ENCODE measurements around the gene ASCC3.
"Not testable (repeated sequence)": the region's sequence is repeated elsewhere in the genome, so short reads cannot be mapped to it uniquely, and the experiment has no call there.

ASCC3 gene

GRCh38 chr6:100886076-100886475, 4.9 kb upstream of the ASCC3 start:
- no peak for DNase-seq

DNA sequence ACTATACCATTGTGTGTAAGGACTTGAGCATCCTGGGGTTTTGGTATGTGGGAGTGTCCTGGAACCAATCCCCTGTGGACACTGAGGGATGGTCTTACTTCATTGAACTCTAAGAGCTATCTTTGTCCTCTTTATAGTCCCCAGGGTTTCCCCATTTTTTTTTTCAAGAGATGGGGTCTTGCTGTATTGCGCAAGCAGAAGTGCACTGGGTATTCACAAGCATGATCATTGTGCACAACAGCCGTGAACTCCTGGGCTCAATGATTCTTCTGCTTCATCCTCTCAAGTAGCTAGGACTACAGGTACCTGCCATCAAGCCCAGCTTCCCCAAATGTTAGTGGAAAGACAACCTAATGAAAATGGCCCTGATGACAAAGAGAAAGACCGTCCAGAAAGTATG, 2.2 kb upstream of the ASCC3 start:
- no peak for DNase-seq

DNA sequence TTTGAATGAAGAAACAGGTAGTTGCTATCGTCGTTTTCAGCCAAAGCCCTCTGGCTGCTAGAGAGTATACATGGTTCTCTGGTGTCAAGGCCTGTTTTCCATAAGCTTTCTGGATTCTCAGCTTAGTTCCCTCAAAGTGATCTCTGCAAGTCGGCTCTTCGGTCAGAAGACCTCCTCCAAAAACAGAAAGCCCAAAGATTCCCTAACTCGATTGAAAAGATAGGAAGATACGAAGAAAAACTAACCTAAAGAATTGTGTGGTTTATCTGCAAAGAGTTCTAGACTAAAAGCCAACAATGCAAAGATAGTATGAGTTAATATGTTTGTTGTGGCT, 545 bp upstream of the ASCC3 start:
- DNase-seq = no peak

DNA sequence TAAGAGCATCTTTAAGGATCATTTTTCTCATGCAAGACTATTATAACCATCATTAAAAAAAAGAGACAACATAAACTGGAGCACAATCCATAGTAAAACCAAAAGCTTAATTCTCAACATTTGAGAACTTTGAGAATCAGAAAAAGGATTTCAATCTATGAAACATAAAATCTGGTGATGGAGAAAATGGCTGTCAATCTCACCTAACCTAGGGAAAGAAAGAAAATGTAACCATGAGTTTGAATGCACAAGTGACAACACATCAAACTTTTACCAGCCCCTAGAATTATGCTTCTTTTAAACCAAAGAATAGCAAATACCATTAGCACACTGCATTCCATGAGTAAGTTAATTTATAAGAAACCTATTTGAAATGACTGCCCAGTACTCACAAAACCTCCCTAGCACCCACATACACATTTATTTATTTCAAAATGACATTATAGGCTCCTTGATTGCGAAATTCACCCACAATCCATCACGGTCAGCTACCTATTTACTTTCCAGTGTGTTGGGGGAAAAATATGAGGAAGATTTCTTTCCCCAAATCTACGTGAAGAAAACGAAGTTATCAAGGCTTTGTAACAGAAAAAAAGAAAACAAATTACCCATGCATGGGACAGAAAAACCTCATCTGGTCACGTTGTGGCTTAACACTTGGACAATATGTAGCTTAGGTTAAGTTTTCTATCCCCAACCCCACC, 828 bp downstream of the ASCC3 start:
- no peak for DNase-seq

DNA sequence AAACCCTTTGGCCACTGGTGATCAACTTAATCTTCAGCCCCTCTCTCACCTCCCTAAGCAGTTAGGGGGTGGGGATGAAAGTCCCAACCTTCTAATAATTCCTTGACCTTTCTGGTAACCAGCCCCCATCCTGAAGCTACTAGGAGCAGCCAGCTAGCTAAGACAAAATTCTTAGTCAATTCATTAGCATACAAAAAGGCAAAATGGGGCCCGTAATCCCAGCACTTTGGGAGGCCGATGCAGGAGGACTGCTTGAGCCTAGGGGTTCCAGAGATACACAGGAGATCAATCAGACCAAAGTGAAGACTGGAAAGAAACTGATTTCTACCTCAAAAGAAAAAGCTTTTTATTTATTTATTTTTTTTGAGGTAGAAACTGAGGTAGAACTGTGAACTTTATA, 1.8 kb downstream of the ASCC3 start:
- no peak for DNase-seq

GRCh38 chr6:100877851-100878250, 3.3 kb downstream of the ASCC3 start:
- no peak for DNase-seq

DNA sequence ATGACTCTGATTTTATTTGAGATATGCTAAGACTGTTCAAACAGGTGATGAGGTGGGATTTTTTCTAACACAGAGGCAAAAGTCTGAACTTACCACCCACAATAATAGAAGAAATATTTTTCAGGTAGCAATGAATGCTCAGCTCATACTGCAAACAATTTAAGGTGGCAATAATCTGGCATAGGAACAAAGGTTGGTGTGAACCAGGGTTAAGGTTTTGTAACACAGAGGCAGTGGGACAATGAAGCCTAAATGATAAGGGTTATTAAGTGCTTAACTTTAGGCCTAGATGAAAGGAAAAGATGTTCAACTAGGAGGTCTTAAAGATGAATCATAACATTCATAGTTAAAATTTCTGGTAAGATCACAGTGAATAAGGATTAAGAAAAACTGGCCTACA, 4.9 kb downstream of the ASCC3 start:
- no peak for DNase-seq

GRCh38 chr6:100865525-100865924, 15.6 kb downstream of the ASCC3 start:
- DNase-seq = no peak

DNA sequence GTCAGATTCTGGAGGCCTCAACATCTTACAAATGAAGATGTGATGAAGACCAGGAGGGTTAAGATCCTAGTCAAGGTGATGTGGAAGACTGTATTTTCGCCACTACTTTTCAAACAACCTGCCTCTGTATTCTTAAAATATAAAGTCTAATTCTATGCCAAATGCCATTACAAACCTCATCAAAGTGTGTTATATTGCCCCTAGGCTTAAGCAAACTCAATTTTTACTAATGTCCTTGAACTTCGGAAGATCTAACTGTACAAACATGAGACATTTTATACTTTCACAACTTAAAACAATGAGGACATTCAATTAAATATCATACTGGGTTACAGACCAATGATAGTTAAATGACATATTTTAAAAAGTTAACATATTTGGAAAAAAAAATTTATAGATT, 19.1 kb downstream of the ASCC3 start:
- no peak for DNase-seq

GRCh38 chr6:100856146-100856545, 25.0 kb downstream of the ASCC3 start:
- no peak for DNase-seq

- no peak for DNase-seq
Measured at GRCh38 chr6:100851819-100852218, 29.3 kb downstream of the ASCC3 start.

DNA sequence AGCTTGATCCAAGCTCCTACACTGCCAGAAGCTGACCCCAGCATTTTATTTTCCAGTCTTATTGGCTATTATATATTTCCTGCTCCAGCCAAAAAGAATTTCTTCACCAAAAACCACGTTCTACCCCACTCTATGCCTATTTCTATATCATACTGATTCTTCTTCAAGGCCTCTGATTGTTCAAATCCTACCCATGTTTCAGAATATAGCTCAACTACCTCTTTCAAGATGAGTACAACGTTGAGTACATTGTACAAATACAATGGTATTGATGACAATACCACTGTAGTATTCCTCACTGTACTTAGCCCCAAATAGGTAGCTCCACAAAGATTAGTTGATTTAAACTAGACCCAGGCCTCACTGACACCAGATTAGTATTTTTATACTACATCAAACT, 31.0 kb downstream of the ASCC3 start:
- no peak for DNase-seq

DNA sequence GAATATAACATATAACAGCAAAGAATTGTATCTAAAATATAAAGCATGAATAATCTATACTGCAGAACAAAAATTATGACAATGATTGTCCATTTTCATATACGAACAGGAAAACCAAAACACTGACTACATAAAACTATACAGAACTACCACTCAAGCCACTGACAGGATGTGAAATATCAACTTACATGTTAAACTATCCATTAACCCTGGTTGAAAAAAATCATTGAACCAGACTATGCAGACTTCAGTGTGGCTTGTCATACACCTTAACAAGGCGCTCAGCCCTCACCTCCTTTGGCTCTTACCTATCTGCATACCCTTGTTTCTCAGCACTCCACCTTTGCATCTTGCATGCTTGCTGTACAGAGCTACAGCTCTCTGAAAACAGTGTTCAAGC, 34.9 kb downstream of the ASCC3 start:
- DNase-seq = no peak

DNA sequence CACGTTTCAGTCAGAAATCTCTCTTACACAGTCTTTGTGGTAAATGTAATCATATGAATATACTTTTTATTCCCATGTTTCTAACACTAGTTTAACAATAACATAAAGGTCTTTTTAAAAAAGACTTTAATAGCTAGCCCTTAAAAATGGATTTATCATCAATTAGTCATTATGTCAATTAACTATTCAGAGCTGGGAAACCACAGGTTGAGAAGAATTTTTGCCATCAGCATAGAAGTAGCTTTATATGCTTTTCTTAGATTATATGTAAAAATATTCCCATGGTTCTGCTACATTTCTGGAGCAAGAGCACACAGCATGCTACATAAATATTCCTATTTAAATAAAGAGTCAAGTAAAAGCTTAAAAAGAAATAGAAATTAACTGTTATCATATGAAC, 35.5 kb downstream of the ASCC3 start:
- DNase-seq = no peak

GRCh38 chr6:100839419-100839818, 41.7 kb downstream of the ASCC3 start:
- no peak for DNase-seq

GRCh38 chr6:100838011-100838410, 43.1 kb downstream of the ASCC3 start:
- DNase-seq = no peak

GRCh38 chr6:100833972-100834574, 47.1 kb downstream of the ASCC3 start:
- no peak for DNase-seq

GRCh38 chr6:100829077-100829595, 52.0 kb downstream of the ASCC3 start:
- not testable (repeated sequence) for DNase-seq

DNA sequence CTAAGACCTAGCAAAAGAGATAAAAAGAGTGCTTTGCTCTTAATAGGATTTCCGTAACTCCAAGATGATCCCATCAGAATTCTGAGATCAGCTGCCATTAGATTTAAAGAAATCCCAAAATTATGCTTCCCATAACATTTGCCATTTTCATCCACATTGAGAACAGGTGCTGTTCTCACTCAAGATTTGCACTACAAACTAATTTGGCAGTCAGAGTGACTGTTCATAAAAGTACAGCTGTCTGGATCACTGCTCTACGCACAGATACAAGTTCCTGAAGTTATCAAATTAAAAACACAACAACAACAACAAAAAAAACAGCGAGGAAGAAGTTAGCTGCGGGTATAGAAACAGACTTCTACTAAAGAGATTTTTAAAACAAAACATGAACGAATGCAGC, 58.1 kb downstream of the ASCC3 start:
- DNase-seq = no peak

- no peak for DNase-seq
Measured at GRCh38 chr6:100818066-100818465, 63.1 kb downstream of the ASCC3 start.

DNA sequence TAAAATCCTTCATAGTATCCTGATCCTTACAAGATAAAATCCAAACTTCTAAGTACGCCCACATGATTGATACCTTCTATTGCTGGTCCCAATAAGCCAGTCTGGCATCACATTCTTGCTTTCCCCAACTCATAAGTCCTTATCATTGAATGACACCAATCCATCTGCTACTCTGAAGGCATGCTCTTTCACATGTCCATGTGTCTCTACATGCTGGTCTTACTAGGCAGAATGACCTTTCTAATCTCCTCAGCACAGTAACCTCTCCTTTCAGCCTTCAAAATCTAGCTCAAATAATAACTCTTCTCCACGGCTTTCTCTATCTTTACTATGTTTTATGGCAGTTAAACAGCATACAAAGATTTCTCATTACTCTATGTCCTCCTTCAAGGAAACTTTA, 71.1 kb downstream of the ASCC3 start:
- no peak for DNase-seq

DNA sequence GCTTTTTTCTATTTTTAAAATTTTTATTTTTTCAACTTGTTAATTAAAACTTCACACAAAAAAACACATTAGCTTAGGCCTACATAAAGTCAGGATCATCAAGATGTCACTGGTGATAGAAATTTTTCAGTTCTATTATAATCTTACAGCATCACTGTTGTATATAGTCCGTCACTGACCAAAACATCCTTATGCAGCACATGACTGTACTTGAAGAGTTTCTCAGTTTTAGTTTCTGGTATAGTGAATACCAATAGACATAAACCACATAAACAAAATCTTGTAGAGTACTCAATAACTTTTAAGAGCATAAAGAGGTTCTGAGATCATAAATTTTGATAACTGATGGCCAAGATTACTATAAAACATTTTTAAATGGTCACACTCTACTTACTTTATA, 71.8 kb downstream of the ASCC3 start:
- DNase-seq = no peak

DNA sequence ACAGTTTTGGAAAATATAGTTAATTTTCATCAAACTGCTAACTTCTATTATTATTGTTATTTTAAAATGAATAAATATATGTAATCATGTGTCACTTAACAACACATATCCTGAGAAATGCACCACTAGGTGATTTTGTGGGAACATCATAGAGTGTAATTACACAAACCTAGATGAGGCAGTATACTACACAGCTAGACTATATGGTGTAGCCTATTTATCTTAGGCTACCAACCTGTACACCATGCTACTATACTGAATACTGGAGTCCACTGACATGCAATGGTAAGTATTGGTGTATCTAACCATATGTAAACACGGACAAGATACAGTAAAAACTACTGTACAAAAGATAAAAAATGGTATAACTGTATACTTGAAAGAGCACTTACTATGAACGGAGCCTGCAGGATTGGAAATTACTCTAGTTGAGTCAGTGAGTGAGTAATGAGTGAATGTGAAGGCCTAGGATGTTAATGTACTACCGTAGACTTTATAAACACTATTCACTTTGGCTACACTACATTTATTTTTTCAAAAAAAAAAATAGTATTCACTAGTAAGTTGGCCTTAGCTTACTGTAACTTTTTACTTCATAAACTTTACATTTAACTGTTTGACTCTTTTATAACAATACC, 72.4 kb downstream of the ASCC3 start:
- no peak for DNase-seq

- DNase-seq = no peak
Measured at GRCh38 chr6:100806296-100806695, 74.8 kb downstream of the ASCC3 start.

Data from CD4-positive, alpha-beta T cell treated with Interleukin-17A for 4 hours (primary cell).